Neural cell (in vitro differentiated cells): Measurements from ENCODE around the gene NRP2. TPM values are rescaled to one million over a fixed set of nuclear protein-coding genes. Genes with fewer than 3 reads are reported as not detected.

Source experiments
- H2AFZ ChIP-seq: fragments of 200-600, 300-800 bp; sonication (generic), shearing (Covaris generic); 2 replicates; pipeline ENCODE4 v1.6.0; 2014; ENCODE audit warnings: low read depth, mild to moderate bottlenecking, antibody characterized with exemption, low read length, moderate library complexity
- H3F3A ChIP-seq: fragments of 200-600 bp; shearing (Covaris generic); 2 replicates; pipeline ENCODE4 v1.6.1; 2016; ENCODE audit warnings: mild to moderate bottlenecking, moderate library complexity, mixed read lengths, antibody characterized with exemption, low read length; ENCODE audit not compliant: insufficient read depth, poor library complexity, severe bottlenecking
- H3K27ac ChIP-seq: fragments of 200-600, 300-800 bp; sonication (generic), shearing (Covaris generic); 2 replicates; pipeline ENCODE4 v1.5.1; 2014; ENCODE audit warnings: mild to moderate bottlenecking, low read length, moderate library complexity
- H3K27me3 ChIP-seq: fragments of 300-800, 200-600 bp; sonication (generic), shearing (Covaris generic); 2 replicates; pipeline ENCODE4 v1.6.0; 2014; ENCODE audit warnings: mild to moderate bottlenecking, low read depth, low read length, moderate library complexity; ENCODE audit not compliant: insufficient read depth
- H3K36me3 ChIP-seq: fragments of 300-800, 200-600 bp; sonication (generic), shearing (Covaris generic); 2 replicates; pipeline ENCODE4 v1.5.1; 2014; ENCODE audit warnings: mild to moderate bottlenecking, antibody characterized with exemption, low read length, moderate library complexity; ENCODE audit not compliant: insufficient read depth
- H3K4me2 ChIP-seq: fragments of 300-800, 200-600 bp; sonication (generic), shearing (Covaris generic); 2 replicates; pipeline ENCODE4 v1.6.0; 2014; ENCODE audit warnings: mild to moderate bottlenecking, low read length
- H3K4me3 ChIP-seq: fragments of 300-800, 200-600 bp; sonication (generic), shearing (Covaris generic); 2 replicates; pipeline ENCODE4 v1.5.1; 2014; ENCODE audit warnings: mild to moderate bottlenecking, low read length, moderate library complexity
- H3K79me2 ChIP-seq: fragments of 200-600 bp; shearing (Covaris generic); replicated peaks from 2 replicates; pipeline ENCODE4 v1.6.0; 2014; ENCODE audit warnings: mild to moderate bottlenecking, low read length, moderate library complexity; ENCODE audit not compliant: insufficient read depth
- H3K9ac ChIP-seq: fragments of 300-800, 200-600 bp; sonication (generic), shearing (Covaris generic); 2 replicates; pipeline ENCODE4 v1.6.1; 2016; ENCODE audit warnings: mild to moderate bottlenecking, low read length, mixed read lengths
- H3K9me2 ChIP-seq: fragments of 200-600 bp; shearing (Covaris generic); 2 replicates; pipeline ENCODE4 v1.6.1; 2016; ENCODE audit warnings: mild to moderate bottlenecking, low read length, mixed read lengths; ENCODE audit not compliant: insufficient read depth
- H3K9me3 ChIP-seq: fragments of 200-600, 300-800 bp; sonication (generic), shearing (Covaris generic); 2 replicates; pipeline ENCODE4 v1.6.1; 2016; ENCODE audit warnings: mild to moderate bottlenecking, mixed run types, low read length, moderate library complexity, mixed read lengths
- H4K20me1 ChIP-seq: fragments of 200-600 bp; shearing (Covaris generic); 2 replicates; pipeline ENCODE4 v1.6.1; 2016; ENCODE audit warnings: mild to moderate bottlenecking, mixed run types; ENCODE audit not compliant: insufficient read depth
- CTCF ChIP-seq: fragments of 450-650 bp; IDR thresholded peaks from 2 replicates; pipeline ENCODE4 v1.5.1; 2014; ENCODE audit warnings: antibody characterized with exemption, mild to moderate bottlenecking, moderate library complexity; ENCODE audit not compliant: poor library complexity, severe bottlenecking
- EP300 ChIP-seq: fragments of 450-650 bp; conservative IDR thresholded peaks from 2 replicates; pipeline ENCODE4 v1.6.1; 2014; ENCODE audit warnings: antibody characterized with exemption, mild to moderate bottlenecking, moderate library complexity; ENCODE audit not compliant: poor library complexity, severe bottlenecking
- EZH2 ChIP-seq: fragments of 200-600, 300-800 bp; shearing (Covaris generic), sonication (generic); IDR thresholded peaks from 2 replicates; pipeline ENCODE4 v1.6.1; 2014; ENCODE audit warnings: antibody characterized with exemption, low read length, borderline replicate concordance, mild to moderate bottlenecking; ENCODE audit not compliant: insufficient read depth, poor library complexity, severe bottlenecking
- MXI1 ChIP-seq: fragments of 450-650 bp; conservative IDR thresholded peaks from 2 replicates; pipeline ENCODE4 v1.6.1; 2014; ENCODE audit warnings: antibody characterized with exemption, mild to moderate bottlenecking; ENCODE audit not compliant: poor library complexity, severe bottlenecking
- POLR2AphosphoS5 ChIP-seq: IDR thresholded peaks from 2 replicates; pipeline ENCODE4 v1.6.1; 2012
- RAD21 ChIP-seq: fragments of 450-650 bp; conservative IDR thresholded peaks from 2 replicates; pipeline ENCODE4 v1.6.1; 2014; ENCODE audit warnings: antibody characterized with exemption, mild to moderate bottlenecking, moderate library complexity
- REST ChIP-seq: IDR thresholded peaks from 2 replicates; pipeline ENCODE4 v1.6.1; 2012; ENCODE audit warnings: borderline replicate concordance
- SMC3 ChIP-seq: fragments of 450-650 bp; conservative IDR thresholded peaks from 2 replicates; pipeline ENCODE4 v1.6.1; 2014; ENCODE audit warnings: antibody characterized with exemption, mild to moderate bottlenecking, moderate library complexity; ENCODE audit not compliant: poor library complexity
- TAF1 ChIP-seq: IDR thresholded peaks from 2 replicates; pipeline ENCODE4 v1.6.1; 2012; ENCODE audit warnings: low read depth
- polyA plus RNA-seq: library from polyadenylated mRNA; depleted of rRNA; stranded (reverse); fragments of >200 nt; gene quantifications from 2 replicates; pipeline ENCODE4 v1.2.3, GENCODE V29; 2014

The NRP2 gene
- polyA plus RNA-seq, 1 donor from 2014 or later, result 30.2 TPM

- Histone ChIP-seq H4K20me1 (no peaks in the 10 kb centered on the region), H3F3A (no peaks in the 10 kb centered on the region), H3K9ac (no peak overlapping the region), H3K9me3 (no peaks in the 10 kb centered on the region), H3K79me2 (no peaks in the 10 kb centered on the region), H3K4me3 (no peak overlapping the region), H3K27me3 (no peaks in the 10 kb centered on the region), H2AFZ (no peak overlapping the region), H3K27ac (no peak overlapping the region), H3K9me2 (no peaks in the 10 kb centered on the region), H3K36me3 (peaks cover 2% of the 10 kb centered on the region), H3K4me2 (no peak overlapping the region)
- TF ChIP-seq POLR2AphosphoS5 (no peak), REST (no peak), TAF1 (no peak), EP300 (no peak), RAD21 (no peak), SMC3 (no peak), EZH2 (no peak)
Observed at GRCh38 chr2:205712508-205712907, 30.2 kb downstream of the NRP2 start.

- Histone ChIP-seq H2AFZ (no peak overlapping the region), H3K79me2 (no peaks in the 10 kb centered on the region), H3K27ac (no peak overlapping the region), H3K9ac (no peak overlapping the region), H4K20me1 (no peaks in the 10 kb centered on the region), H3F3A (no peaks in the 10 kb centered on the region), H3K4me2 (no peak overlapping the region), H3K9me2 (no peaks in the 10 kb centered on the region), H3K4me3 (no peak overlapping the region), H3K9me3 (no peaks in the 10 kb centered on the region), H3K27me3 (no peaks in the 10 kb centered on the region), H3K36me3 (peaks cover 3% of the 10 kb centered on the region)
- no peak for TF ChIP-seq CTCF
- no peak for TF ChIP-seq EP300
- no peak for TF ChIP-seq REST
- TF ChIP-seq MXI1, result no peak
- no peak for TF ChIP-seq EZH2
- TF ChIP-seq TAF1, result no peak
- no peak for TF ChIP-seq SMC3
- no peak for TF ChIP-seq RAD21
- TF ChIP-seq POLR2AphosphoS5, result no peak
Observed at GRCh38 chr2:205713086-205713485, 30.8 kb downstream of the NRP2 start.
